Stimulated activated CD4-positive, alpha-beta T cell treated with anti-CD3 and anti-CD28 coated beads, Interleukin-15, amount 100 ng/mL, for 48 hours (primary cell): ENCODE results near the gene SCARB1.

Source experiments
- DNase-seq, 2 donors: peaks; one replicate each; pipeline ENCODE4 v3.0.0-alpha.2; 2020; ENCODE audit warnings: low read depth in 2 of 2

The SCARB1 gene

GRCh38 chr12:124745891-124746570 is 117.6 kb downstream of the SCARB1 start:
- peak in 1 of 2 donors; percentile 14 for DNase-seq

GRCh38 chr12:124745465-124745890 is 118.2 kb downstream of the SCARB1 start:
- no peak for DNase-seq

- peak in 1 of 2 donors; percentile 14 for DNase-seq
Observed at GRCh38 chr12:124744659-124745464, 118.8 kb downstream of the SCARB1 start.

GRCh38 chr12:124744273-124744640 is 119.4 kb downstream of the SCARB1 start:
- DNase-seq: no peak

- DNase-seq: no peak
Observed at GRCh38 chr12:124743479-124744272, 120.0 kb downstream of the SCARB1 start.

- no peak for DNase-seq
Observed at GRCh38 chr12:124742678-124743077, 121.0 kb downstream of the SCARB1 start.

GRCh38 chr12:124742111-124742510 is 121.6 kb downstream of the SCARB1 start:
- no peak for DNase-seq

- no peak for DNase-seq
Observed at GRCh38 chr12:124741211-124741610, 122.5 kb downstream of the SCARB1 start.

- DNase-seq: peak in 1 of 2 donors; percentile 25
Observed at GRCh38 chr12:124740691-124741137, 123.0 kb downstream of the SCARB1 start.

GRCh38 chr12:124739953-124740561 is 123.6 kb downstream of the SCARB1 start:
- DNase-seq: no peak

- no peak for DNase-seq
Observed at GRCh38 chr12:124738636-124739467, 124.8 kb downstream of the SCARB1 start.

- no peak for DNase-seq
Observed at GRCh38 chr12:124737772-124738635, 125.7 kb downstream of the SCARB1 start.

GRCh38 chr12:124737040-124737419 is 126.6 kb downstream of the SCARB1 start:
- no peak for DNase-seq

GRCh38 chr12:124736115-124737039 is 127.3 kb downstream of the SCARB1 start:
- no peak for DNase-seq

GRCh38 chr12:124734224-124734788 is 129.4 kb downstream of the SCARB1 start:
- no peak for DNase-seq

- DNase-seq: no peak
Observed at GRCh38 chr12:124733086-124733485, 130.6 kb downstream of the SCARB1 start.

- DNase-seq: no peak
Observed at GRCh38 chr12:124732275-124733075, 131.2 kb downstream of the SCARB1 start.

GRCh38 chr12:124731869-124732268 is 131.8 kb downstream of the SCARB1 start:
- no peak for DNase-seq
